Epithelial cell of proximal tubule (primary cell): ENCODE results near the gene ZNF667. TPM values are rescaled to one million over a fixed set of nuclear protein-coding genes. Genes with fewer than 3 reads are reported as not detected.

Experiments used
- DNase-seq: peaks from one replicate; pipeline ENCODE4 v3.0.0-alpha.2; 2011; ENCODE audit warnings: low read depth
- H3K4me3 ChIP-seq: 2 replicates; pipeline ENCODE4 v1.5.1; 2011; ENCODE audit warnings: low read depth, mild to moderate bottlenecking, low read length
- total RNA-seq: library from RNA; depleted of rRNA; stranded (reverse); fragments of >200 nt; gene quantifications from 2 replicates; pipeline ENCODE4 v1.2.3, GENCODE V29; 2015
- TF ChIP-seq, protein P1 (sequence below): conservative IDR thresholded peaks from 2 replicates; pipeline ENCODE4 v1.5.1; 2012; ENCODE audit warnings: low read depth, mild to moderate bottlenecking, low read length

Gene ZNF667
- 3.0 and 6.1 TPM in 2 replicates for total RNA-seq

DNA sequence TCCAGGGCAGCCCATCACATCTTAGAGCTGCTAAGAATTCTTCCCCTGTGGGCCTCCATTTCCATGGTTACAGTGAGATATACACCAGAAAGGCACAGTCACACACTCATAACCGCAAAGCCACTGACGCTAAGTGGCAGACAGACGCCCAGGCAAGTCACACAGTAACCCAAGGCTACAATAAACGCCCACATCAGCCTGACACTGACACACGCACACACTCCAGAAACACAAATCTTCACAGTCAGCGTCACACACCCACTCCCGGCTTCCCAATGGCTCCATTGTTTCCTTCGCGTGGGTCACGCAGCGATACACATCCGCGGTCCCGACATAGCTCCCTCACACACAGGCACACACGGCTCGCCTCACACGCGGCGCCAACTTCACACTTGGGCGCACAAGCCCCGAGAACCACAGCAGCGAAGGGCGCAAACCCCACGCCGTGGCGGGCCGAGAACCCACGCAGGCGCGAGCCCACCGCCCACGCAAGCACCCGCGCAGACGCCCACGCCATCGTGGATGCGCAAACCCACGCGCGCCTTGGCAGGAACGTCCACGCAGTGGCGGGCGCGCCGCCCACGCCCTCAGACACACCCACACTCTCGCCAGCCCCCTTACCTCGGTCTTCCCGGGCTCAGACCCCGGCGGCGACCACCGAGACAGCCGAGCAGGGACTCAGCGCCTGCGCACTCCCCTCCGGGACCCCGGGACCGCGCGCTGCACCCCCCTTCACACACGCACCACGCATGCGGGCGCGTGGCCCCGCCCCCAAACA lies at the start of gene ZNF667:
Gene ZNF667, minus strand, starts transcription at position 695 of the 778 bp plus-strand sequence. CDS start 14,975 bp downstream, outside the sequence.
- H3K4me3 ChIP-seq: peak within 1 kb of the TSS; percentile 72
- TF ChIP-seq, protein P1, sequence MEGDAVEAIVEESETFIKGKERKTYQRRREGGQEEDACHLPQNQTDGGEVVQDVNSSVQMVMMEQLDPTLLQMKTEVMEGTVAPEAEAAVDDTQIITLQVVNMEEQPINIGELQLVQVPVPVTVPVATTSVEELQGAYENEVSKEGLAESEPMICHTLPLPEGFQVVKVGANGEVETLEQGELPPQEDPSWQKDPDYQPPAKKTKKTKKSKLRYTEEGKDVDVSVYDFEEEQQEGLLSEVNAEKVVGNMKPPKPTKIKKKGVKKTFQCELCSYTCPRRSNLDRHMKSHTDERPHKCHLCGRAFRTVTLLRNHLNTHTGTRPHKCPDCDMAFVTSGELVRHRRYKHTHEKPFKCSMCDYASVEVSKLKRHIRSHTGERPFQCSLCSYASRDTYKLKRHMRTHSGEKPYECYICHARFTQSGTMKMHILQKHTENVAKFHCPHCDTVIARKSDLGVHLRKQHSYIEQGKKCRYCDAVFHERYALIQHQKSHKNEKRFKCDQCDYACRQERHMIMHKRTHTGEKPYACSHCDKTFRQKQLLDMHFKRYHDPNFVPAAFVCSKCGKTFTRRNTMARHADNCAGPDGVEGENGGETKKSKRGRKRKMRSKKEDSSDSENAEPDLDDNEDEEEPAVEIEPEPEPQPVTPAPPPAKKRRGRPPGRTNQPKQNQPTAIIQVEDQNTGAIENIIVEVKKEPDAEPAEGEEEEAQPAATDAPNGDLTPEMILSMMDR: no peak

GRCh38 chr19:56525214-56525860 lies 48.2 kb upstream of the ZNF667 start:
- H3K4me3 ChIP-seq: no peak overlapping the region
- TF ChIP-seq, protein P1: no peak
- no peak for DNase-seq

More for the DNA sequence above, at the start of gene ZNF667:
- peak; percentile 13 for DNase-seq

- no peak for DNase-seq
- peak overlapping the region; percentile 65 for H3K4me3 ChIP-seq
- TF ChIP-seq, protein P1: no peak
These were observed 31.2 kb upstream of the ZNF667 start for GRCh38 chr19:56508290-56508778.

DNA sequence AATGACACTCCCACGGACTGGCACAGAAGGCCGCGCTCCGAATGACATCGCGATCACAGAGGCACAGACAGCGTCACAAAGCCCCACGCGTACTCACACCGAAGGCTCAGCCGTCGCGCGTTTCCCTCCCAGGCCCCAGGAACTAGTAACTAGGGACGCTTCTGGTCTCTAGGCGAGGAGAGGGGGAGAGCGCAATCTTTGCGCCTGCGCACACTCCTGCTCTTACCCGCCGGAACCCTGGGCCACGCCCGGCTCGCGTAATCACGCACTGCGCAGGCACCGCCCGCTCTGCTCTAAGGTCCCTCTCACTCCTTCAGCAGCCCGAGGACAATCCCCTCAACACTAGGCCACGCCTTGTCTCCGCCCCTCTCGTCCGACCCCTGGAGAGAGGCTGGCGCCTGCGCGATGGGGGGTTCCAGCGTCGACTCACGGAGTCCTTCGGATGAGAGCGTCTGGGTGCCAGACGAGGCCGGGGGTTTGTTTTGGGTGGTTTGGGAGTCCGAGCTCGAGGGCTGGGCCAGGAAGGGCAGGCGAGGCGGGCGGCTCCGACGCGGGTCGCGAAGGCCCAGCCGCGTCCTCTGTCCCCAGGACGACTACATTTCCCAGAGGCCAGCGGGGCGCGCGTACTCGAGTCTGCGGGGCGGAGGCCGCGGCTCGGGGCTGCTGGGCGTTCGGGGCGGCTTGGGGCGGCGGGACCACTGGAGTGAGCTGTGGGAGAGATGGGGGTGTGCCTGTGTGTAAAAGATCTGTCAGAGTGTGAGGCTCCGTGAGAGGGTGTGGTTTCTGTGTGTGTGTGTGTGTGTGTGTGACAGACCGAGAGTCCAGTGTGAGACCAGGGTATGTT lies 30.5 kb upstream of the ZNF667 start, which contains the start of gene ZNF471:
Gene ZNF471, plus strand, starts transcription at position 410 of the 844 bp plus-strand sequence. CDS start 3,717 bp downstream, outside the sequence.
- peak; percentile 70 for DNase-seq
- TF ChIP-seq, protein P1: no peak
- peak within 1 kb of the TSS; percentile 65 for H3K4me3 ChIP-seq

GRCh38 chr19:56504581-56504980 lies 27.4 kb upstream of the ZNF667 start:
- no peak for DNase-seq
- TF ChIP-seq, protein P1: no peak
- no peak overlapping the region for H3K4me3 ChIP-seq

DNA sequence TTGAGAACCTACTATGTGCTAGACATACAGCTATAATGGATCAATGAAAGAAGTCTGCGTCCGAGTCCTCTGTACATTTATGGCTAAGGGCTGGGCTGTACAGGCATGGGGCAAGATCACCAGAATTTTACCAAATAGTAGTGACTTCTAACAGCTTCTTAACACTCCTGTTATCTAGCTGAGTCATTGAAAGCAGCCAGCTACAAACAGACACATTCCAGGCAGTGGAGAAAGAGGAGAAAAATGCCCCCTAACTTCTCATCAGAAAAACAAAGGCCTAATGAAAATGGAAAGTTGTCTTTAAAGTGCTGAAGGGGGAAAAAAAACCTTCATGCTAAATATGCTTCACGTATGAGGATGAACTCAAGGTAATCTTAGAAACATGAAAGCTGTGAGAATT lies 14.3 kb upstream of the ZNF667 start:
- TF ChIP-seq, protein P1: no peak
- H3K4me3 ChIP-seq: no peak overlapping the region
- no peak for DNase-seq
